Endodermal cell (in vitro differentiated cells): ENCODE results near the gene CABLES2. TPM values are rescaled to one million over a fixed set of nuclear protein-coding genes. Genes with fewer than 3 reads are reported as not detected.

Experiments used
- DNase-seq: peaks from one replicate; pipeline ENCODE4 v3.0.0-alpha.2; 2017
- H3K27ac ChIP-seq: 2 replicates; pipeline ENCODE4 v1.5.1; 2013; ENCODE audit warnings: mild to moderate bottlenecking, low read depth, low read length, moderate library complexity
- H3K27me3 ChIP-seq: 2 replicates; pipeline ENCODE4 v1.6.1; 2013; ENCODE audit warnings: mild to moderate bottlenecking, low read length, moderate library complexity; ENCODE audit not compliant: insufficient read depth, control insufficient read depth, poor library complexity, severe bottlenecking
- H3K36me3 ChIP-seq: 2 replicates; pipeline ENCODE4 v1.7.0; 2013; ENCODE audit warnings: mild to moderate bottlenecking, low read length, moderate library complexity; ENCODE audit not compliant: control insufficient read depth, insufficient read depth
- H3K4me1 ChIP-seq: one replicate; pipeline ENCODE4 v1.7.0; 2013; ENCODE audit warnings: low read length; ENCODE audit not compliant: control insufficient read depth, insufficient read depth
- H3K4me3 ChIP-seq: 2 replicates; pipeline ENCODE4 v1.5.1; 2013; ENCODE audit warnings: mild to moderate bottlenecking, low read length, moderate library complexity
- H3K9ac ChIP-seq: 2 replicates; pipeline ENCODE4 v1.6.1; 2013; ENCODE audit warnings: mild to moderate bottlenecking, low read length, moderate library complexity; ENCODE audit not compliant: poor library complexity, severe bottlenecking; ENCODE audit errors: extremely low read depth
- H3K9me3 ChIP-seq: 2 replicates; pipeline ENCODE4 v1.6.1; 2013; ENCODE audit warnings: mild to moderate bottlenecking, low read length, moderate library complexity; ENCODE audit not compliant: control insufficient read depth
- H3K27ac Mint-ChIP-seq: 2 replicates; pipeline ENCODE4 v1.8.0; 2020; ENCODE audit warnings: mixed read lengths
- H3K27me3 Mint-ChIP-seq: 2 replicates; pipeline ENCODE4 v1.8.0; 2021; ENCODE audit warnings: mild to moderate bottlenecking, mixed read lengths; ENCODE audit not compliant: insufficient read depth
- H3K36me3 Mint-ChIP-seq: 2 replicates; pipeline ENCODE4 v1.8.0; 2020; ENCODE audit warnings: low read depth, mixed read lengths
- H3K4me1 Mint-ChIP-seq: 2 replicates; pipeline ENCODE4 v1.8.0; 2020; ENCODE audit warnings: mixed read lengths
- H3K4me3 Mint-ChIP-seq: 2 replicates; pipeline ENCODE4 v1.8.0; 2020; ENCODE audit warnings: mild to moderate bottlenecking, moderate library complexity, mixed read lengths
- H3K9me3 Mint-ChIP-seq: 2 replicates; pipeline ENCODE4 v1.8.0; 2020; ENCODE audit warnings: mild to moderate bottlenecking, mixed read lengths
- CTCF ChIP-seq: fragments of 200-600 bp; sonication (generic); conservative IDR thresholded peaks from 2 replicates; pipeline ENCODE4 v1.5.0; 2021; ENCODE audit warnings: antibody characterized with exemption, mild to moderate bottlenecking
- WGBS, 2 experiments: methylation state at CpG; one replicate each; pipeline versions ENCODE4 v1.1.5 to v1.1.7; 2013; ENCODE audit warnings: missing lambda C conversion rate in 2 of 2, mixed read lengths in 1 of 2; ENCODE audit not compliant: insufficient coverage in 1 of 2, insufficient read length in 1 of 2; 5-methylcytosine and 5-hydroxymethylcytosine counted together
- total RNA-seq, 2 donors: library from RNA; stranded (reverse); fragmentation: NEBNext Ultra II Directional in 1 of 2; extraction: Animal tissue kit (Norgen Biotek cat#: 25700) in 1 of 2; gene quantifications; 2 replicates in 1 of 2; 3 replicates in 1 of 2; pipeline ENCODE4 v1.2.1, GENCODE V29; 2021

CABLES2 gene
- total RNA-seq, 2 donors from 2014 or later = 10.4 to 15.6 TPM

DNA sequence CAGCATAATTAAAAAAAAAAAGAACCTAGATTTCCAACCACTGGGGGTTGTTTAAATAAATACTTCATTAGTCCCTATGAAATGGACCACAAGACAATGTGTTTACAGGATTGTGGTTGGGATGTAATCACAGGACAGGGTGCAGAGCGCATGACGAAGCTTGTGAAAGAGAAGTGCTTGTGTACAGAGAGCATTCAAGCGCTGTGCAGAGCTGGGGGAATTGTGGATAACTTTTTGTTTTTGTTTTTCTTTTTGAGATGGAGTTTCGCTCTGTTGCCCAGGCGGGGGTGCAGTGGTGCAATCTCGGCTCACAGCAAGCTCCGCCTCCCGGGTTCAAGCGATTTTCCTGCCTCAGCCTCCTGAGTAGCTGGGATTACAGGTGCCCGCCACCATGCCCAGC is 62.3 kb downstream of the CABLES2 start:
- no peak for TF ChIP-seq CTCF
- H3K4me3 ChIP-seq = no peak overlapping the region
- H3K9me3 ChIP-seq = peaks cover 4% of the 10 kb centered on the region
- H3K36me3 ChIP-seq = peaks cover 78% of the 10 kb centered on the region
- Mint-ChIP-seq H3K4me3 (no peak overlapping the region), H3K4me1 (no peaks in the 10 kb centered on the region), H3K27ac (no peak overlapping the region), H3K36me3 (peaks cover 67% of the 10 kb centered on the region), H3K27me3 (no peaks in the 10 kb centered on the region), H3K9me3 (peaks cover 11% of the 10 kb centered on the region)
- H3K27ac ChIP-seq = no peak overlapping the region
- no peak overlapping the region for H3K9ac ChIP-seq
- no peaks in the 10 kb centered on the region for H3K4me1 ChIP-seq
- H3K27me3 ChIP-seq = no peaks in the 10 kb centered on the region
- no peak for DNase-seq
- 96 to 97% methylated on average over 5 to 10 of the region's 10 CpGs for WGBS, 2 experiments

GRCh38 chr20:62344092-62344491 is 63.0 kb downstream of the CABLES2 start:
- no peak overlapping the region for H3K4me3 Mint-ChIP-seq
- H3K4me3 ChIP-seq = no peak overlapping the region
- peaks cover 81% of the 10 kb centered on the region for H3K36me3 ChIP-seq

GRCh38 chr20:62342910-62343309 is 64.2 kb downstream of the CABLES2 start:
- H3K27me3 Mint-ChIP-seq = no peaks in the 10 kb centered on the region
- Histone ChIP-seq H3K4me1 (no peaks in the 10 kb centered on the region), H3K9ac (no peak overlapping the region), H3K27me3 (no peaks in the 10 kb centered on the region), H3K4me3 (no peak overlapping the region), H3K27ac (no peak overlapping the region), H3K9me3 (no peaks in the 10 kb centered on the region), H3K36me3 (peaks cover 82% of the 10 kb centered on the region)
- peaks cover 59% of the 10 kb centered on the region for H3K36me3 Mint-ChIP-seq
- no peaks in the 10 kb centered on the region for H3K4me1 Mint-ChIP-seq
- no peak for TF ChIP-seq CTCF
- no peak overlapping the region for H3K27ac Mint-ChIP-seq
- H3K9me3 Mint-ChIP-seq = no peaks in the 10 kb centered on the region
- DNase-seq = no peak
- H3K4me3 Mint-ChIP-seq = no peak overlapping the region
- WGBS, 2 experiments = 96 to 99% methylated on average over 7 to 10 of the region's 10 CpGs

More at GRCh38 chr20:62344092-62344491, 63.0 kb downstream of the CABLES2 start:
- peaks cover 6% of the 10 kb centered on the region for H3K9me3 Mint-ChIP-seq
- no peak overlapping the region for H3K9ac ChIP-seq
- H3K27ac Mint-ChIP-seq = no peak overlapping the region
- WGBS, 2 experiments = 95 to 98% methylated on average over 3 of the region's 5 CpGs
- no peak for TF ChIP-seq CTCF
- no peaks in the 10 kb centered on the region for H3K4me1 ChIP-seq
- H3K27me3 ChIP-seq = no peaks in the 10 kb centered on the region
- DNase-seq = no peak
- peaks cover 67% of the 10 kb centered on the region for H3K36me3 Mint-ChIP-seq
- H3K9me3 ChIP-seq = peaks cover 4% of the 10 kb centered on the region
- no peaks in the 10 kb centered on the region for H3K27me3 Mint-ChIP-seq
- no peak overlapping the region for H3K27ac ChIP-seq
- no peaks in the 10 kb centered on the region for H3K4me1 Mint-ChIP-seq
